Type B pancreatic cell (in vitro differentiated cells): ENCODE measurements around the gene HHAT. TPM values are rescaled to one million over a fixed set of nuclear protein-coding genes. Genes with fewer than 3 reads are reported as not detected.

ENCODE experiments used
- DNase-seq: peaks from one replicate; pipeline ENCODE4 v3.0.0; 2021; ENCODE audit warnings: mixed read lengths; ENCODE audit not compliant: unreplicated experiment; ENCODE audit errors: extremely low spot score
- H3K27ac Mint-ChIP-seq: 2 replicates; pipeline ENCODE4 v1.8.0; 2021; ENCODE audit warnings: mild to moderate bottlenecking, mixed read lengths
- H3K27me3 Mint-ChIP-seq: 2 replicates; pipeline ENCODE4 v1.8.0; 2021; ENCODE audit warnings: mixed read lengths
- H3K36me3 Mint-ChIP-seq: 2 replicates; pipeline ENCODE4 v1.8.0; 2021; ENCODE audit warnings: mixed read lengths
- H3K4me1 Mint-ChIP-seq: one replicate; pipeline ENCODE4 v1.8.0; 2021; ENCODE audit warnings: mixed read lengths; ENCODE audit not compliant: unreplicated experiment
- H3K4me3 Mint-ChIP-seq: 2 replicates; pipeline ENCODE4 v1.8.0; 2021; ENCODE audit warnings: mild to moderate bottlenecking, mixed read lengths
- H3K9me3 Mint-ChIP-seq: 2 replicates; pipeline ENCODE4 v1.8.0; 2021; ENCODE audit warnings: mixed read lengths
- CTCF ChIP-seq: fragments of 200-600 bp; sonication (generic); conservative IDR thresholded peaks from 2 replicates; pipeline ENCODE4 v1.5.0; 2021; ENCODE audit warnings: antibody characterized with exemption, mild to moderate bottlenecking
- total RNA-seq: library from RNA; stranded (reverse); gene quantifications from 2 replicates; pipeline ENCODE4 v1.2.1, GENCODE V29; 2021; ENCODE audit warnings: low replicate concordance

HHAT gene
- total RNA-seq, 1 donor from 2014 or later = 9.0 TPM

- Mint-ChIP-seq H3K4me3 (no peak overlapping the region), H3K4me1 (peaks cover 14% of the 10 kb centered on the region), H3K27me3 (no peaks in the 10 kb centered on the region), H3K27ac (no peak overlapping the region), H3K36me3 (no peaks in the 10 kb centered on the region), H3K9me3 (peaks cover 3% of the 10 kb centered on the region)
- TF ChIP-seq CTCF = no peak
- no peak for DNase-seq
Measured at GRCh38 chr1:210482945-210483617, 154.4 kb downstream of the HHAT start.

DNA sequence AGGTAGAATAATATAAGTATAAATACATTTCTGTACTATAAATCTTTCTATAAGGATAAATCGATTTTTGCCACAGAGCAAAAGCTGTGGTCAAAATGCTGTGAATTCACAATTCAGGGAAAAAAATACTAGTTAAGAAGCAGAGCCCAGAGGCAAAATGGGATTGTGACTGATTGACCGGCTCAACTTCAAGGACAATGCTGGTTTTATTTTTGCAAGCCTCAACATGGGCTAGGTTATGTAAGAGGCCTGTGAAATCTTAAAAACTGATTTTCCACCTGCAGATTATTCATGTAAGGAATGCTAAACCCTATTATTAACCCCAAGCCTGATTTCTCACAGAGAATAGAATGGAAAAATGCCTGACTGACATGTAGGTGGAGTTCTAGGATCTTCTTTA, 155.1 kb downstream of the HHAT start:
- no peak for TF ChIP-seq CTCF
- no peak overlapping the region for H3K4me3 Mint-ChIP-seq
- H3K27me3 Mint-ChIP-seq = no peaks in the 10 kb centered on the region
- no peak for DNase-seq
- H3K9me3 Mint-ChIP-seq = peaks cover 3% of the 10 kb centered on the region
- H3K36me3 Mint-ChIP-seq = no peaks in the 10 kb centered on the region
- H3K4me1 Mint-ChIP-seq = peaks cover 17% of the 10 kb centered on the region
- no peak overlapping the region for H3K27ac Mint-ChIP-seq

DNA sequence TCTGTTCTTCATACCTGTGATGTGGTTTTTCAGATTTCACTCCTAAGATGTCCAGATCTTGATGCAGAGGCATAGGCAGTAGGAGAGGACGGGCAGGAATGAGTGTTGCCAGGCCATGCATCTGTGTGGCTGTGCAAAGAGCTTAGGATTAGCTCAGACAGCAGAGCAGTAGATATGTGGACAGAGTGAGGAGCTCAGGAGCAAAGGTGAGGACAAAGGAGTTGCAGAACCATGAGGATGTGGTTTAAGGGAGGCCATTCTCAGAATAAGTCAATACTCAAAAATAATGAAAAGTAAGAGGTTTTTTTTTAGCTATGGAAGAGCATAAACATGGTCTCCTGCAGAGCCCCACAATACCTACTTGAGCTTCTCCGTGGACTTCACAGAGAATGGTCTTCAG, 158.3 kb downstream of the HHAT start:
- H3K27me3 Mint-ChIP-seq = no peaks in the 10 kb centered on the region
- H3K36me3 Mint-ChIP-seq = no peaks in the 10 kb centered on the region
- no peak for DNase-seq
- no peak overlapping the region for H3K4me3 Mint-ChIP-seq
- H3K27ac Mint-ChIP-seq = no peak overlapping the region
- peaks cover 17% of the 10 kb centered on the region for H3K4me1 Mint-ChIP-seq
- no peak for TF ChIP-seq CTCF
- H3K9me3 Mint-ChIP-seq = peaks cover 3% of the 10 kb centered on the region

- DNase-seq = no peak
- Mint-ChIP-seq H3K36me3 (no peaks in the 10 kb centered on the region), H3K4me3 (no peak overlapping the region), H3K27me3 (no peaks in the 10 kb centered on the region), H3K9me3 (peaks cover 3% of the 10 kb centered on the region), H3K27ac (no peak overlapping the region), H3K4me1 (peaks cover 7% of the 10 kb centered on the region)
- no peak for TF ChIP-seq CTCF
Measured at GRCh38 chr1:210489491-210489890, 160.8 kb downstream of the HHAT start.

- Mint-ChIP-seq H3K4me3 (no peak overlapping the region), H3K27ac (no peak overlapping the region), H3K4me1 (peaks cover 7% of the 10 kb centered on the region), H3K9me3 (no peaks in the 10 kb centered on the region), H3K36me3 (no peaks in the 10 kb centered on the region), H3K27me3 (no peaks in the 10 kb centered on the region)
- DNase-seq = no peak
- no peak for TF ChIP-seq CTCF
Measured at GRCh38 chr1:210490781-210491180, 162.1 kb downstream of the HHAT start.

DNA sequence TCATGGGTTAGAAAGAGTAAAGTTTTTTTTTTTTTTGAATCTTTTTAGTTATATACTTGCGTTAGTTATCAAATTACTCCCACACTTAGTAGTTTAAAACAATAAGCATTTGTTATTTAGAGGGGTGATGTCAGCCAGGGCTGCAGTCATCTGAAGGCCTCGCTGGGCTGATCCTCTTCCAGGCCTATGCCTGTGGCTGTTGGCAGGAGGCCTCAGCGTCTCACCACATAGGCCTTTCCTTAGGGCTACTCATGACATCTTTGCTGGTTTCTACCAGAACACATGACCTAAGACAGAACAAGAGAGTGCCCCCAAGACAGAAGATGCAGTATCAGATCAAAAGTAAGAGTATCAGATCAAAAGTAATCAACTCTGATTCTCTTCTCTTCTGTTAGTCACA, 167.4 kb downstream of the HHAT start:
- Mint-ChIP-seq H3K36me3 (no peaks in the 10 kb centered on the region), H3K27ac (no peak overlapping the region), H3K27me3 (no peaks in the 10 kb centered on the region), H3K4me1 (peaks cover 4% of the 10 kb centered on the region), H3K4me3 (no peak overlapping the region), H3K9me3 (no peaks in the 10 kb centered on the region)
- TF ChIP-seq CTCF = no peak
- DNase-seq = no peak
